Effector memory CD8-positive, alpha-beta T cell (primary cell): ENCODE results near the gene TPPP3.
"Not testable (repeated sequence)": the region's sequence is repeated elsewhere in the genome, so short reads cannot be mapped to it uniquely, and the experiment has no call there.

Experiments used
- ATAC-seq: fragments of 150-1000 bp; cut with Tn5 transposase; replicated peaks from 2 replicates; pipeline ENCODE4 v1.10.0; 2021; ENCODE audit warnings: mild to moderate bottlenecking, moderate library complexity
- DNase-seq, 3 experiments: peaks; one replicate each; pipeline ENCODE4 v3.0.0; 2021
- H3K27ac Mint-ChIP-seq, 2 donors: one replicate each; pipeline ENCODE4 v1.8.0; 2022; ENCODE audit warnings: mild to moderate bottlenecking in 2 of 2, mixed read lengths in 2 of 2, moderate library complexity in 2 of 2
- H3K27me3 Mint-ChIP-seq, 2 donors: one replicate each; pipeline ENCODE4 v1.8.0; 2022; ENCODE audit warnings: mixed read lengths in 2 of 2
- H3K36me3 Mint-ChIP-seq: one replicate; pipeline ENCODE4 v1.8.0; 2022; ENCODE audit warnings: mild to moderate bottlenecking, moderate library complexity, mixed read lengths; ENCODE audit not compliant: insufficient read depth
- H3K4me1 Mint-ChIP-seq, 2 donors: one replicate each; pipeline ENCODE4 v1.8.0; 2022; ENCODE audit warnings: low read depth in 2 of 2, mixed read lengths in 2 of 2
- H3K4me3 Mint-ChIP-seq, 2 donors: one replicate each; pipeline ENCODE4 v1.8.0; 2022; ENCODE audit warnings: mild to moderate bottlenecking in 2 of 2, mixed read lengths in 2 of 2, moderate library complexity in 2 of 2
- H3K9me3 Mint-ChIP-seq, 2 donors: one replicate each; pipeline ENCODE4 v1.8.0; 2022; ENCODE audit warnings: mixed read lengths in 2 of 2

TPPP3 gene

DNA sequence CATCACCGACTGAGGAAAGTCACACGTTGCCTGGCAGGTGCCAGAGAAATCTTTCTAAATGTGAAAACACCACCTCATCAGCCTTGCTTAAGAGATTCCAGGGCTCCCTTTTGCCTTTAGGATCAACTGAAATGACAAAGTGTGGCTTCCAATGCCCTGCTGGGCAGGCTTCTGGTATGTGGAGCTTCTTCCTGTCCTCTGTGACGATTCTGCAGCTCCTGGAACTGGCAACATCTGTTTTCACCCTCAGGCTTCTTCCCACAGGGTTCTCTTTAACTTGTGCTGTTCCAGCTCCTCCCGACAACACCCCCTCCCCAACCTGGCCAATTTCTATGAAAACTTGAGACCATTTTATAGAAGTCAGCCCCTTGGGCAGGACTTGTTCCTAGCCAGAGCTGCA, 27.7 kb upstream of the TPPP3 start:
- no peak for DNase-seq
- ATAC-seq, result no peak
- no peaks in the 10 kb centered on the region for H3K9me3 Mint-ChIP-seq
- peaks cover 3% of the 10 kb centered on the region for H3K36me3 Mint-ChIP-seq
- H3K4me1 Mint-ChIP-seq, result peaks cover 4 to 5% of the 10 kb centered on the region in 2 donors
- H3K27ac Mint-ChIP-seq, result no peak overlapping the region
- peaks cover 41 to 73% of the 10 kb centered on the region in 2 donors for H3K27me3 Mint-ChIP-seq
- H3K4me3 Mint-ChIP-seq, result no peak overlapping the region

DNA sequence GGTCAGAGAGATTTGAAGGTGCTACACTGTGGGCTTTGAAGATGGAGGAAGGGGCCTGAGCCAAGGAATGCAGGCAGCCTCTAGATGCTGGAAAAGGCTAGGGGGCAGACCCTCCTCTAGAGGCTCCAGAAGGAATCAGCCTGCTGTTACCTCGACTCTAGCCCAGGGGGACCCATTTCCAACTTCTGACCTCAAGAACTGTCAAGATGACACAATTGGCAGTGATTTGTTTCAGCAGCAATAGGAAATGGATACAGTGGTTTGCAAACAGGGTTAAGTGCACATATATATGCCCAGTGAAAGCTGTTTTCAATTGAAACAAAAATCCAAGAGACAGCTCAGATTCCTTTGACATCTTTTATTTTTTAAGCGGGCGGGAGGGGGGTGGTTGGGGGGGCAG, 26.6 kb upstream of the TPPP3 start:
- H3K9me3 Mint-ChIP-seq, result no peaks in the 10 kb centered on the region
- peaks cover 8 to 10% of the 10 kb centered on the region in 2 donors for H3K4me1 Mint-ChIP-seq

DNA sequence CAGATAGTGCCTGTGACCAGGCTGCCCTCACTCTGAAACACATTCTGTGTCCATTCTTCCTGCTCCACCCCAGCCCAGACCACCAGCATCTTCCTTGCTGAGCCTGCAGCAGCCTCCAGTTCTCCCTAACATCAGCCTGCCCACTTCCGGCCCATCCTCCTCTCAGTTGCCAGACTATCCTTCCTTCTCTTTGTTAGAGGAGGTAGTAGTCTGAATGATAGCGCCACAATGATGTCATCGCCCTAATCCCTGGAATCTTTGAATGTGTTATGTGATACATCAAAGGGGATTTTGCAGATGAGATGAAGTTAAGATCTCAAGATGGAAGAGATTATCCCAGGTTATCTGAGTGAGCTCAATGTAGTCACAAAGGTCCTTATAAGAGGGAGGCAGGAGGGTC, 26.2 kb upstream of the TPPP3 start:
- peaks cover 8 to 10% of the 10 kb centered on the region in 2 donors for H3K4me1 Mint-ChIP-seq
- peaks cover 29 to 59% of the 10 kb centered on the region in 2 donors for H3K27me3 Mint-ChIP-seq
- H3K9me3 Mint-ChIP-seq, result no peaks in the 10 kb centered on the region
- H3K4me3 Mint-ChIP-seq, result no peak overlapping the region
- no peak overlapping the region for H3K27ac Mint-ChIP-seq
- ATAC-seq, result no peak
- H3K36me3 Mint-ChIP-seq, result peaks cover 3% of the 10 kb centered on the region
- no peak for DNase-seq

More for the DNA sequence above, 26.6 kb upstream of the TPPP3 start:
- ATAC-seq (no peak), DNase-seq (no peak)
- Mint-ChIP-seq H3K27ac (no peak overlapping the region), H3K4me3 (no peak overlapping the region), H3K27me3 (peaks cover 30 to 64% of the 10 kb centered on the region in 2 donors), H3K36me3 (peaks cover 3% of the 10 kb centered on the region)

DNA sequence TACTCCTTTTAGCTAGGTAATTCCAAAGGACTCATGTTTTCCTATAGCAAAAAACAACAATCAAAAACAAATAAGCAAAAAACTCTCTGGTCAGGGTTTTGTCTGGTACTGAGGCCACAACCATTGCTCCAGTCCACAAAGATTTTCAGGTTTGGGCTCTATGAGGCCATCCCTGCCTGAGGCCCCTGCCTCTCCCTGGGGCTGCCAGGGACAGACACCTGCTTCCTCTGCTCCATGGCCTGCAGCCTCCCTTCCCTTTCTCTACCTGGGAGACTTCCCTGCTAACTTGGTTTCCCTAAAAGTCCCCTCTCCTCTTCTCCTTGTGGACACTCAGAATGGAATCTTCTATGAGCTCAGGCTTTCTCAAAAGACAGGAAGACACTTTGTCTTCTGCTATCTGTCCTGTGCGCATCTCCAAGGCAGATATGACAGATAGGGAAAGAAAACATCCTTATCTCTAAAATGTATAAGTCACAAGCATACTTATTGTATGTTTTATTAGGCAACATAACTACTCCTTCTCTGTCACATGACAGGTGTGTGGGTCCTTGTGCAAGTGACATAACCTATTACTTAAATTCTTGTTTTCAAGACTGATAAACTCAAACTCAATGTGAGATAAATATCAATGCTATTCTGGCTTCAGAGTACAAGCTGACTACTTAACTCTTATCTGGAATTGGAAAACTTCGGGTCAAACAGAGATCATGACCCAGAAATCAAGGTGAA, 24.2 kb upstream of the TPPP3 start:
- DNase-seq (no peak), ATAC-seq (no peak)
- Mint-ChIP-seq H3K27me3 (peaks cover 17 to 48% of the 10 kb centered on the region in 2 donors), H3K4me1 (peaks cover 10 to 11% of the 10 kb centered on the region in 2 donors), H3K27ac (no peak overlapping the region), H3K36me3 (peaks cover 3% of the 10 kb centered on the region), H3K9me3 (no peaks in the 10 kb centered on the region), H3K4me3 (peak overlapping the region; percentile 59 to 75)

DNA sequence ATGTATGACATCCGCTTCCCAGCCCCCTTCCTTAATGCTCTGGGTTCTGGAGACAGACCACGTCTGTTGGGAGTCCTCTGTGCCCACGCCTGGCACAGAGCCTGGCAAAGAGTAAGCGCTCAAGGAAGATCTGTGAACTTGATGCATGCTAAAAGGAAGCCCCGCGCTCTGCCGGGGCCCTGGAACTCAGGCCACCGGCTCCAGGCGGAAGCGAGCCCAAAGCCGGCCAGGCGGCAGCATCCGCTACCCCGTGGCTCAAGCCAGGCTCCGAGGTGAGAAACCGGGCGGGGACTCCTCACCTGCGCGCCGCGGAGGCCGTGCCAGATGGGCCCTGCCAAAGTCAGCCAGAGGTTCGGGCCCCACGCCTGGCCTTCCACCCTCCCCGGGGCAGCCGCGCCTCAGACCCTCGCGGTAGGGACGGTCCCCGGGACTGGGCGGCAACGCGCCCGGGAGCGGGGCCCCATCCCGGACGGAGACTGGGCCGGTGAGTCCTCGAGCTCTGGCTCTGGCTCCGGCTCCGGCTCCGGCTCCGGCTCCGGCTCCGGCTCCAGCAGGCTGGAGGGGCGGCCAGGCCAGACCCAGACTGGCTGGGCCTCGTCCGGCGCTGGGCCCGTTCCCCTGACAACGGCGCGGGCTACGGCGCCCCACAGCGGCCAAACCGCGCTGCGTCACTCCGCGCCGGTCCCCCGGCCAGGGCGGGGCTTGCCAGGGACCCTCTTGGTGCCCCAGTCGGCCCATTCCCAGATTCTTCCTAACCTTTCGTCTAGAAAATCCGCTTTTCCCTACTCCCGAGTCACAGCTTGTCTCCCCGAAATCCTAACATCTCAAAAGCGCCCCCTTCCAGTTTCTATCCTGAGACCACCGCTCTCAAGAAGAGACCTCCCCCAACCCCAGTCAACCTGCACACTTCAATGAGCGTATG, 22.8 kb upstream of the TPPP3 start, which contains the start of gene ZDHHC1:
ZDHHC1 (minus strand) TSS at position 606 of the 922 bp plus-strand sequence. CDS start 8,702 bp downstream, outside the sequence.
- ATAC-seq (peak; percentile 92), DNase-seq (peak; percentile 39 to 54 (median 54))
- no peaks in the 10 kb centered on the region for H3K9me3 Mint-ChIP-seq
- H3K27ac Mint-ChIP-seq, result peak within 1 kb of the TSS in 1 of 2 donors; percentile 49
- peaks cover 10 to 11% of the 10 kb centered on the region in 2 donors for H3K4me1 Mint-ChIP-seq
- peak within 1 kb of the TSS; percentile 75 to 82 for H3K4me3 Mint-ChIP-seq
- peaks cover 3% of the 10 kb centered on the region for H3K36me3 Mint-ChIP-seq
- H3K27me3 Mint-ChIP-seq, result peaks cover 13 to 36% of the 10 kb centered on the region in 2 donors

DNA sequence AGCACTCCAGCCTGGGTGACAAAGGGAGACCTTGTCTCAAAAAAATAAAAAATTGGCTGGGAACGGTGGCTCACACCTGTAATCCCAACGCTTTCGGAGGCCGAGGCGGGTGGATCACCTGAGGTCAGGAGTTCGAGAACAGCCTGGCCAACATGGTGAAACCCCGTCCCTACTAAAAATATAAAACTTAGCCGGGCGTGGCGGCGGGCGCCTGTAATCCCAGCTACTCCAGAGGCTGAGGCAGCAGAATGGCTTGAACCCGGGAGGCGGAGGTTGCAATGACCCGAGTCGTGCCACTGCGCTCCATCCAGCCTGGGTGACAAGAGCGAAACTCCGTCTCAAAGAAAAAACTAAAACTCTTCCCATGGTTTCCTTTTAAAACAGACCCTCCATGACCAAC, 22.1 kb upstream of the TPPP3 start:
- not testable (repeated sequence) for DNase-seq, H3K36me3 Mint-ChIP-seq, H3K9me3 Mint-ChIP-seq, ATAC-seq
- peaks cover 10 to 11% of the 10 kb centered on the region in 2 donors for H3K4me1 Mint-ChIP-seq
- H3K27ac Mint-ChIP-seq, result peak overlapping the region in 1 of 2 donors; percentile 49
- H3K27me3 Mint-ChIP-seq, result peaks cover 13 to 34% of the 10 kb centered on the region in 2 donors
- H3K4me3 Mint-ChIP-seq, result peak overlapping the region; percentile 68 to 69

DNA sequence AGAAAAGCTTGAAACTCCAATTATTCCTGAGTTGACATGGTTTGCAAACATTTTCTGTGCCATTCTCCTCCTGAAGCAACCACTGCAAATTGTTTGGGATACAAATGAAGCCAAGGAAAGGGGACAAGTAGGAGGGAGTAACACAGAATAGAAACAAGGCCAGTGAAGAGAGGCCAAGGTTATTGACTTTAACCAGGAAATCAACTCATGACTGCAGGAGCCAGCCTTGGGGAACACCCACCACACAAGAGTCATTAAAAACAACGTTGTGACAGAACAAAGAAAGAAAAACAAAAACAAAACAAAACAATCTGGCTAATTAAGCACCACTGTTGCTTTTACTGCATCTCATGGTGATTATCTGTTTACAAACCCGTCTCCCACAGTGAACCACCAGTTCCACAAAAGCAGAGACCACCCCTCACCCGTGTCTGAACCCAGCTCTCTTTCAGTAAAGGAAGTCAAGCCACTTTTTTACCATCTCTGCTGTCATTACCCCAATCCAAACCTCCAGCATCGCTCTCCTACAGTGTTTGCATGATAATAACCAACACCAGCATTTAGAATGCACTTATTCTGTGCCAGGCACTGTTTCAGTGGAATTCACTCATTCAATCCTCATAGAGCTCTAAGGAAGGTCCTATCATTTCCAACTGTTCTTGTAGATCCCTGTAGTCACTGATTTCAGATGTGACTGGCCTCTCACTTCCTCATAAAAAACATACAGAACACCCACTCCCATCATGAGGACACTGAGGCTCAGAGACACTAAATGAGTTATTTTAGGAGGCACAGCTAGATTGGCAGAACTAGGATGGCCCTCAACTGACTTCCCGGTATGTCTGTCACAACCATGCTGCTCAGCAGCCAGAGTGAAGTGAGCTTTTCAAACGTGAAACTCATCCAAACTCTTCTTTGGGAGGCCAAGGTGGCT, 20.9 kb upstream of the TPPP3 start:
- peaks cover 10 to 35% of the 10 kb centered on the region in 2 donors for H3K27me3 Mint-ChIP-seq
- peak overlapping the region; percentile 24 to 69 for H3K4me3 Mint-ChIP-seq
- peaks cover 3% of the 10 kb centered on the region for H3K36me3 Mint-ChIP-seq
- no peak for ATAC-seq
- no peaks in the 10 kb centered on the region for H3K9me3 Mint-ChIP-seq
- H3K4me1 Mint-ChIP-seq, result peaks cover 10 to 11% of the 10 kb centered on the region in 2 donors
- no peak for DNase-seq
- no peak overlapping the region for H3K27ac Mint-ChIP-seq

DNA sequence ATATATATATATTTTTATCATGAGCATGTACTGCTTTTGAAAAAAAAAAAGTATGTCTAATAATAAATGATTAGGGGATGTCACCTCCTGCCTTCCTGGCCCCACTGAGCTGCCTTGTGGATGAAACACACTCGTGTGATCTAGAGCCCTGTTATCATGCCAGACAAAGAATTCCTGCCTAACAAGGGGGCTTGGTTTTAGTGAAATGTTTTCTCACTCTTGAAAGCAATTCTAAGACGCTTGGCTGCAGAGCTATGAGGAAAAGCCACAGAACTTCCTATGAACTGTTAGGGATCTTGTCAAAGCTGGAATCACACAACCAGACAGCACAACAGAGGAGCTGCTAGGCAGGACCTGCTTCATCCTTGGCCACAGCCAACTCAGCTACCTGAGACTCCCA, 19.0 kb upstream of the TPPP3 start:
- Mint-ChIP-seq H3K9me3 (no peaks in the 10 kb centered on the region), H3K4me1 (peaks cover 9 to 10% of the 10 kb centered on the region in 2 donors), H3K27me3 (peaks cover 9 to 35% of the 10 kb centered on the region in 2 donors), H3K4me3 (no peak overlapping the region), H3K36me3 (no peaks in the 10 kb centered on the region), H3K27ac (no peak overlapping the region)
- ATAC-seq, result no peak
- no peak for DNase-seq

DNA sequence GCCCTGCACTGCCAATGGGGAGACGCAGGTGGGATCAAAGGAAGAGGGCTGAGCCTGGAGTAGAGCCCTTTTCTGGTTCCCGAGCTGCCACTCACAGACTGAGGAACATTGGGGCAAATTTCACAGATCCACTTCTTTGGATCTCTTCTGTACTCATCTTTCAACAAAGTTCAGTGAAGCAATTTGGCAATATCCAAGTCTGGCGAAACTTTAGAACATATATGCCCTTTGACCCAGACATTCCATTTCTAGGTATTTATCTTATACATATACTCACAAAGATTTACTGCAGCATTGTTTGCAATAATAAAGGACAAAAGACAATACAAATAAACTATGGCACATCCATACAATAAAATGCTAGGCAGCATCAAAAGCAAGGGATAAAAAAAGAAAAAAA, 18.0 kb upstream of the TPPP3 start:
- H3K36me3 Mint-ChIP-seq, result no peaks in the 10 kb centered on the region
- H3K27ac Mint-ChIP-seq, result no peak overlapping the region
- H3K4me1 Mint-ChIP-seq, result peaks cover 5 to 6% of the 10 kb centered on the region in 2 donors
- H3K4me3 Mint-ChIP-seq, result no peak overlapping the region
- DNase-seq (no peak), ATAC-seq (no peak)
- peaks cover 4 to 25% of the 10 kb centered on the region in 2 donors for H3K27me3 Mint-ChIP-seq
- H3K9me3 Mint-ChIP-seq, result no peaks in the 10 kb centered on the region

DNA sequence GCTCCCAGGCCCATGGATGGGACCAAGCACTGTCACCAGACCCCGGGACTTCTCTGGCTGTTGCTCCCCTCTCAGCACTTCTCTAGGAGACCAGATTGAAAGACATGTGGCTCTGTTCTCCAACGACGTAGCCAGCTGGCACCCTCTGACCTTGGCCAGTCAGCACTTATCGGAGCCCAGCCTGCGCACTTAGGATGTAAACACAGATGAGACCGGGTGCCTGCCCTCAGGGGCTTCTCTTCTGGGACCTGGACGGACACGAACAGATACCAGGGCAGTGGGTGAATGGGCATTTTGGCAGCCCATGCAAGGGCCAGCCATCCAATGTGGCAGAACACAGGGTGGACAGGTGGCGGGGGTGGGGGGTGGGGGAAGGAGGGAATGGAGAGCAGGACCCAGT, 16.3 kb upstream of the TPPP3 start:
- Mint-ChIP-seq H3K36me3 (no peaks in the 10 kb centered on the region), H3K27ac (no peak overlapping the region), H3K9me3 (no peaks in the 10 kb centered on the region), H3K4me1 (peaks cover 0 to 3% of the 10 kb centered on the region in 2 donors), H3K27me3 (peaks cover 4 to 24% of the 10 kb centered on the region in 2 donors), H3K4me3 (no peak overlapping the region)
- DNase-seq (no peak), ATAC-seq (no peak)

DNA sequence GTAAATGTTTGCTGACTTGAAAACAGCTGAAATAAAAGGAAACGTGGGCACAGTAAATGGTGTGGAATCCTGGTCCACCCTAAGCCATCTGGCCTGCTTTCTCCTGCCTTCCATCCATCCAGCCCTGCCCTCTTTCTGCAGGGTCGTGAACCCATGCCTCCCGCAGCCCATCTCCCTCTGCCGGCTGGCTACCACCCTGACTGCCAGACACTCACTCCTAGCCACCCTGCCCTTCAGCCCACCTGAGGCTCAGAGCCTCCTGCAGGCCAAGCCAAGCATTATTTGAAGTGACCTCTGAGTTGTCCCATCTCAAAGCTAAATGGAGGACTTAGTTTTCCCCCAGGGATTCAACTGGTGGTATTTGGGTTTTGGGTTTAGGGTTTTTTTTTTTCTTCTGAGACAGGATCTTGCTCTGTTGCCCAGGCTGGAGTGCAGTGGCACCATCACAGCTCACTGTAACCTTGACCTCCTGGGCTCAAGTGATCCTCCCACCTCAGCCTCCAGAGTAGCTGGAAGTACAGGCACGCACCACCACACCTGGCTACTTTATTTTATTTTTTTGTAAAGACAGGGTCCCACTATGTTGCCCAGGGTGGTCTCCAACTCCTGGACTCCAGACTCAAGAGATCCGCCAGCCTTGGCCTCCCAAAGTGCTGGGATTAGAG, 14.6 kb upstream of the TPPP3 start:
- Mint-ChIP-seq H3K27me3 (peaks cover 4 to 38% of the 10 kb centered on the region in 2 donors), H3K27ac (no peak overlapping the region), H3K9me3 (no peaks in the 10 kb centered on the region), H3K36me3 (no peaks in the 10 kb centered on the region), H3K4me3 (no peak overlapping the region), H3K4me1 (no peaks in the 10 kb centered on the region)
- no peak for ATAC-seq
- no peak for DNase-seq

DNA sequence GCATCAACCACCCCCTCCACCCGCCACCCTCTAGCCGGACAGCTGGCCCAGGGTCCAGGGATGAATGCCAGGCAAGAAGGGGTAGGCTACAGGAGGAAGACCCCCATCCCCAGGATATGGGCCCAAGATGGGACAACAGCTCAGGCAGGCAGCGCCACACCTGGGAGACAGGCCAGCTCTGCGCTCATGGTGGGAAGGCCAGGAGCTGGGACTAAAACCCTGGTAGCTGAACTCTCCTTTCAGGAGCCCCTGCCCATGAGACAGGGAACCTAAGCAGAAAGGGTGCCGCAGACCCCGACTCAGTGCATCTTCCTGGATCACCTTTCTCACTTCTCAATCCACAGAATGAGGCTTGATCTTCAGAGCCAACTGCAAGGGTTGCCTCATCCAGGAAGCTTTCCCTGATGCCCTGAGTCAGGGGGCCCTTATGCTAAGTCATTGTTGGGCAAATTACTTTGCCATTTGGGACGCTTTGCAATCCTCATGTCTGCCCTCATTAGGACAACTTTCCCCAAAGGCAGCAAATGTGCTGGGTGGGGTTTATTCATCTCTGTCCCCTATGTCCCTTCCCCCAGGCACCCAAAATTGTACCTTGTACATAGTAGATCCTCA, 14.0 kb upstream of the TPPP3 start:
- Mint-ChIP-seq H3K9me3 (no peaks in the 10 kb centered on the region), H3K4me1 (no peaks in the 10 kb centered on the region), H3K27me3 (peaks cover 4 to 44% of the 10 kb centered on the region in 2 donors), H3K4me3 (no peak overlapping the region), H3K27ac (no peak overlapping the region), H3K36me3 (no peaks in the 10 kb centered on the region)
- ATAC-seq (no peak), DNase-seq (no peak)
